Lower leg skin (tissue), 3 donors: ENCODE data around the gene ZNF429.

ENCODE experiments used
- POLR2A ChIP-seq, 2 donors: fragments of 450-650 bp; IDR thresholded peaks; one replicate each; pipeline ENCODE4 v1.6.1; 2016 to 2017; ENCODE audit warnings: antibody characterized with exemption in 2 of 2, mild to moderate bottlenecking in 1 of 2, moderate library complexity in 1 of 2
- TF ChIP-seq, protein P1 (sequence below), 3 donors: fragments of 450-650 bp; IDR thresholded peaks; one replicate each; pipeline ENCODE4 v1.5.1; 2016; ENCODE audit warnings: antibody characterized with exemption in 3 of 3, mild to moderate bottlenecking in 3 of 3, moderate library complexity in 2 of 3

DNA sequence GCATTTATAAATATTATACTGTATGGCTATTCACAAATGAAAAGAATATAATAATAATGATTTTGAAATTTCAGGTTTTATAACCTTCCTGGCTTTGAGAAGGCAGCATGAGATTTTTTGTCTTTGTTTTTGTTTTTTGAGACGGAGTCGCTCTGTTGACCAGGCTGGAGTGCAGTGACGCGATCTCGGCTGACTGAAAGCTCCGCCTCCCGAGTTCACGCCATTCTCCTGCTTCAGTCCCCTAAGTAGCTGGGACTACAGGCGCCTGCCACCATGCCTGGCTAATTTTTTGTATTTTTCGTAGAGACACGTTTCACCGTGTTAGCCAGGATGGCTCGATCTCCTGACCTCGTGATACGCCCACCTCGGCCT is 64.1 kb downstream of the ZNF429 start:
- TF ChIP-seq POLR2A (IDR thresholded peaks at IDR 0.05) = no peak
- TF ChIP-seq, protein P1, sequence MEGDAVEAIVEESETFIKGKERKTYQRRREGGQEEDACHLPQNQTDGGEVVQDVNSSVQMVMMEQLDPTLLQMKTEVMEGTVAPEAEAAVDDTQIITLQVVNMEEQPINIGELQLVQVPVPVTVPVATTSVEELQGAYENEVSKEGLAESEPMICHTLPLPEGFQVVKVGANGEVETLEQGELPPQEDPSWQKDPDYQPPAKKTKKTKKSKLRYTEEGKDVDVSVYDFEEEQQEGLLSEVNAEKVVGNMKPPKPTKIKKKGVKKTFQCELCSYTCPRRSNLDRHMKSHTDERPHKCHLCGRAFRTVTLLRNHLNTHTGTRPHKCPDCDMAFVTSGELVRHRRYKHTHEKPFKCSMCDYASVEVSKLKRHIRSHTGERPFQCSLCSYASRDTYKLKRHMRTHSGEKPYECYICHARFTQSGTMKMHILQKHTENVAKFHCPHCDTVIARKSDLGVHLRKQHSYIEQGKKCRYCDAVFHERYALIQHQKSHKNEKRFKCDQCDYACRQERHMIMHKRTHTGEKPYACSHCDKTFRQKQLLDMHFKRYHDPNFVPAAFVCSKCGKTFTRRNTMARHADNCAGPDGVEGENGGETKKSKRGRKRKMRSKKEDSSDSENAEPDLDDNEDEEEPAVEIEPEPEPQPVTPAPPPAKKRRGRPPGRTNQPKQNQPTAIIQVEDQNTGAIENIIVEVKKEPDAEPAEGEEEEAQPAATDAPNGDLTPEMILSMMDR (IDR thresholded peaks at IDR 0.05) = no peak
